Cerebellar nuclear complex (tissue), 1 donor: ENCODE results near the gene FAM20C.
A peak's percentile ranks its signal among the peaks of the same experiment; 100 is the strongest.

Source experiments
- DNase-seq, 2 experiments: peaks; one replicate each; lab custom pipeline; 2025; lab: John Stamatoyannopoulos, UW

FAM20C gene

GRCh38 chr7:191981-192649, at the start of gene FAM20C:
Gene FAM20C (plus strand): TSS chr7:192571. CDS start chr7:193200, 629 bp downstream.
- no peak for DNase-seq

DNA sequence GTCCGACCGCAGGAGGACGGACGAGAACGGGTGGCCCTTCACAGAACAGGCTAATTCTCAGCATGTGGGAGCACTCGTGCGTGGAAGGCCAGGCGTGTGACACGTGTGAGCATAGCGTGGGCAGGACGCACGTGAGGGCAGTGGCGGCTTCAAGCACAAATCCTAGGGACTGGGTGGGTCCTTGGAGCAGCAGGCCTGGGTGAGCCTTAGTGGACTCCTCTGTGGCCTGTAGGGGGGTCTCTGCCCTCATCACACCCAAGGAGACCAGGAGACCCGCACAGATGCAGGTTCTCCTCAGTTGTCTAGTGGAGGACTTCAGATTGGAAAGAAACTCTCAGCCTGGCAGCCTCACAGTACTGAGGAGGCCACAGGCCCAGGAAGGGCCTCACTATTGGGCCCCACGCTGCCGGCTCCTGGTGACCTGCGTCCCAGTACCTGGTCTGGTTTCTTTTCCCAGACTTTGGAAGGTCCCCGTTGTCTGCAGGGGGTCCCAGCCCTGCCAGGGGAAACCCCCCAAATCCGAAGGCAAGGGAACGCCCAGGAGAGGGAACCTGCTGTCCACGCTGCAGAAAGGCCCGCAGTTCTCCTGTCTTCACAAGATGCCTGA, 49.1 kb upstream of the FAM20C start:
- no peak for DNase-seq

DNA sequence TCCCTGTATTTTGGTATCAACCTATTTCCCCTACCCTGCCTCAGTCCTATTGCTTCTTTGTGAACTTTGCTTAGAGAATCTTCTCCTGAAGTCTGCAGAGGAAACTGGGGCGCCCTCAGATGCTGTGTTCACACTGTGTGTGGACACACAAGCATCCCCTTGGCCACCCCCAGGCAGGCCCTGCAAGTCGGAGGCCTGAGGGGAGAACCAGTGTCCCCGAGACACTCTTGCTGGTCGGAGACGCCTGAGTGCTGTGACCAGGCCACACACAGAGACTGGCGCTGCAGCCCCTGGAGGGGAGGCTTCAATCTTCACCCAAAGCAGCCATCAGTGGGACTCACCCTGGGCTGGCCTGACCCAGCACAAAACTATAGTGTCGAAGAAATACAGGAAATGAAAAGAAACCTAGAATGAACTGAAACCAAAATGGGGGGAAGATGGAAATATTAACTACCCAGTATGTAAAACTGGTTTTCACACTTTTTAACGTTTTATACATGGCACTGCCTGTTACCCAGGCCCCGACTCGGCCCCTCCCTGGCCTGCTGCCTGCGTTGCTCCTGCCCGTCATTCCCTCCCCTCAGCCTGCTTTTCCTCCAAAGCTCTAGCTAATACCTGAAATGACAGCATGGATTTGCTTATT, 48.4 kb upstream of the FAM20C start:
- no peak for DNase-seq

GRCh38 chr7:144454-144826, 47.9 kb upstream of the FAM20C start:
- DNase-seq: no peak

- no peak for DNase-seq
These were observed 46.5 kb upstream of the FAM20C start for GRCh38 chr7:145863-146262.

DNA sequence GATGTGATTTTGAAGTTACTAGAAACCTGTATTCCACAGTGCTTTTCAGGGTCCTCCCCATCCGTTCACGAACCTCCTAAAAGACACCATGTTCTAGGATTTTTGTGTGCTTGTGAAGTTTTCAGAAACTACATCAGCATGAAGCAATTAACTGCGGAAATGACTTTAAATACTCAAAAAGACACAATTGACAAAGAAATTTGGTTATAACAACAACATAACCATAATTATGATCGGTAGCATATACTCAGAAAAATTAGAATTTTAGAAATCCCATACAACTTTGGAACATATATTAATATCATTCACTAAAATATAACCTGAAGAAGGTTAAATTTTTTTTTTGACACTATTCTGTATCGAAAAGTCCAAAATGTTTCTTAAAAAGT, 43.8 kb upstream of the FAM20C start:
- DNase-seq: no peak

GRCh38 chr7:148932-149790, 43.2 kb upstream of the FAM20C start:
- DNase-seq: peak; percentile 88 to 92

DNA sequence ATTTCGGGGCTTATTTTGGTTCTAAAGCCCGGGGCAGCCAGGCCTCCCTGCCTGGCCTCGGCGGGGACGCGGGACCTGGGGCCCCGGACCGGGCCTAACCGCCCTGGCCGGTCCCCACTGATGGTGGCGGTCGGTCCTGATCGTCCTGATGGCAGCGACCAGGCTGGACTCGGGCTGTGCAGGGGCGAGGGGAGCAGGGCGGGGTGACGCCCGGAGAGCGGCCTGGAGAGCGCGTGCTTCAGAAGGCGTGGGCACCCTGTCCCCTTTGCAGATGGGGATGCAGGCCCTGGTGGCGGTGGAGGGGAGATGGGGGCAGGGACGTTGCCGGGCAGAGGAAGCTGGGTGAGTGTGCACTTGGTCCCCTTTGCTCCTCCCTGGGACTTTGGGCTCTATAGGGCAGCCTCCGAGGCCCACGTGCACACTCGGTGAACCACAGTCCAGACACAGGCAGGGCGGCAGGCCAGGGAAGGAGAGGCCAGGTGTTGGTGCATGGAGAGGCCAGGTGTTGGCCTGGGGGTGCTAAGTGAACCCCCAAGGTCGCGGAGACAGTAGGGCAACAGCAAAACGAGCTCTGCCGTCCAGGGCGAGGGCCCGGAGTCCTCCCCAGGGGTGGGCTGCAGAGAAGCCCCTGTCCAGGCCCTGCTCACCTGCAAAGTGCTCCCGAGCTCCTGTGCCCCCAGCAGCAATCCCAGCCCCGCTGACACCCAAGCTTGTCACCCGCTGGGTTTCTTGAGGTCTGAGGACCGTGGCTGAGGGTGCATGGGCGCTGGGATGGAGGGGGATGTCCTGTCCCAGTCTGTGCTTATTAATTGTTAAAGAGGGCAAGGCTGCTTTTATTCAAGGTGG, 42.4 kb upstream of the FAM20C start:
- no peak for DNase-seq

DNA sequence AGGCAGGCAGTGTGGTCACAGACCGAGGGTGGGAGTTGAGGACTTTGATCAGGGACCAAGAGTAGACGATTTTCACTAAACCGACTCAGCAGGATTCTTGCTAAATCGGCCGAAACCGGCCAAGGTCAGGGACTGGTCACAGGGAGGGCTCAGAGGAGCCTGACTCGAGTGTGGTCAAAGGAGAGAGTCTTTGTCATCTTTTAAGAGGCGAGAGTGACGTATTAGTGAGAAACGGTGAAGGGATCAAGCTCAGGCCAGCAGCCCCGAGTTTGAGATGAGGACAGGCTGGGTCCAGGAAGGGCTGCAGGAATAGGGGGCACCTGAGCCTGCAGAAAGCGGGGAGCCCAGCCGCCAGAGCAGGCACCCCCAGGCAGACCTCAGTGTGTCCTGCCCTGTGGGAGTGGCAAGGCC, 41.6 kb upstream of the FAM20C start:
- DNase-seq: no peak

DNA sequence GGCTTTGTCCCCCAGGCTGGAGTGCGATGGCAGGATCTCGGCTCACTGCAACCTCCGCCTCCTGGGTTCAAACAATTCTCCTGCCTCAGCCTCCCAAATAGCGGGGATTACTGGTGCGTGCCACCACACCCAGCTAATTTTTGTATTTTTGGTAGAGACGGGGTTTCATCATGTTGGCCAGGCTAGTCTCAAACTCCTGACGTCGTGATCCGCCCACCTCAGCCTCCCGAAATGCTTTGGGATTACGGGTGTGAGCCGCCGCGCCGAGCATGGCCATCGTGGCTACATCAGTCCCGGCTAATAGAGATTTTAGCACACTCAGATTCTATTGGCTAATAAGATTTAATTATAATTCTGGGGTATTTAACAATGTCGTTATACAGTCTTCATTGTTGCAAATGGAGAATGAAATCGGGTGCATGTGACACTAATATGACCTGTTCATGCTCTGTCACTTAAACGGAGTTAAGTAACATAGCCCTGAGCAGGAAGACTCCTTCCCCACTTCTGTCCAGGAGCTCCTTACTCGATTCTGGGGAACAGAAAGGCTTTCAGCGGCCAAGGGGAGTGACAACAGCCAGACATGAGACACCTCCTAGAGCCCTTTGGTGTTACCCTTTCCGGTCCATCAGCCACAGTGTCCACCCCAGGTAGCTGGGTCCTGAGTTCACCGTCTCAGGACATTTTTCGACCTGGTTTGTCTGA, 40.9 kb upstream of the FAM20C start:
- no peak for DNase-seq

GRCh38 chr7:152702-153391, 39.5 kb upstream of the FAM20C start:
- DNase-seq: no peak

DNA sequence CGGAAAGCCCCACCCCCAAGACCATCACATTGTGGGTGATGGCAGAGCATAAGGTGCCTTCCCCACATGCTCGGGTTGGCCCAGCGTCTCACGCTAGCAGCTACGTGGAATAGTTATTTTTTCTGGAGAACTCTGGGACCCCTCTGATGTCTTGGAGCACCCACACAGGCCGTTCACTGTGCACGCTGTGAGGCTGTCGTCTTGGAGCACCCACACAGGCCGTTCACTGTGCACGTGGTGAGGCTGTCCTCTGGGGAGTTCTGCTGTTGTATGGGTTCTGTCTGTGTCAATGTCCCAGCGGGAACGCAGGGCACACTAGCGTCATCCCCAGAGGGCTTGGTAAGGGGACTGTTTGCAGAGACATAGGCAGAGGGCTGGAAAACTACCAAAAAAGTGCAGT, 38.8 kb upstream of the FAM20C start:
- DNase-seq: no peak

GRCh38 chr7:154096-154799, 38.1 kb upstream of the FAM20C start:
- DNase-seq: no peak

GRCh38 chr7:155469-155900, 36.9 kb upstream of the FAM20C start:
- DNase-seq: no peak

DNA sequence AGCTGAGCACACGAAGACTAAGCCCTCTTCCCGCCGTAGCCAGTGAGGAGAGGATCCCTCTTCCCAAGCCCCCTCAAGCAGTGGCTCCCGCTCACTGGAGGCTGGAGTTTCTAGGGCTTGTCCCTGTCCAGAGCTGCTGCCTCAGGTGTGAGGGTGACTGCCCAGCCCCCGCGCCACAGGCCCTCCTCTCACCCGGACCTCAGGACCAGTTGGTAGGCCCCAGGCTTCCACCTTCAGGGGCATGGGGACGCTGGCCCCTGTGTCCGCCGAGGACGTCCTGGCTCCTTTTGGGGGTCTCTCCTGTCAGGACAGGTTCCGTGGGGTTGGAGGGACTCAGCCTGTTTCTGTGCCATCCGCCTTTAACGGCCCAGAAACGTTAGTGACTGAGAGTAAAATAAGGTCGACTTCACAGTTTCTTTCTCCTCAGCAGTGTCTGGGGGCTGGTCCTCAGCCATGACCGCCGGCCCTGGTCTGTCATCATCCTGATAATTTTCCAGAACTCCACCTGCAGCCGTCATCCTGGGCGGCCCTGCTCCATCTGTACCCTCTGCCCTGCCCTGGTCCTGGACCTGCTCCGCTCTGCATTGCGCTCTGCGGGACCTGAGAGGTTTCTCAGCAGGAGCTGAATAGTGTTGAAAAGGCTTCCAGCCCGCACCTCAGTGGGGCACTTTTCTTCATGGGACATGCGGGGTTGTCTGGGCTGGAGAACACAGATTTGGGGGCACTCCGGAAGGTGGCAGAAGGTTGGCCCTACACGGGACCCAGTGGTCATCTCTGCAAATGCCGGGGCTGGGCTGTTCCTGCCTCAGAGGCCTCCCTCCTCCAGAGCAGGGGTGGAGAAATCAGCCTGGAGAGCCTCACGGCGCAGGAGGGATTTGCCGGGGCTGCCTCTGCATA, 36.0 kb upstream of the FAM20C start:
- no peak for DNase-seq

DNA sequence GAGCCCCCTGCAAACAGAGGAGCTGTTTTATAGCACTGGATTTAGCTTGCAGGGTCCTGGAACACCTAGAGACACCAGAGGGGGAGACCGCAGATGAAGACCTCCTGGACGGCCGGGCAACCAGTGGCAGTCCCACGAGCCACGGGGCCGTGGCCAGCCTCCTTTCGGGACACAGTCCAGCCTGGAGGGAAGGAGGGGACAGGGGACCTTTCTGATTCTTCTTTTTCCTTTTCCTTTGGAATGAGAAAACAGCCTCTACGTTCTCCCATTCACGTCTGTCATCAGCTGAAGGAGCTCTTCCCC, 35.4 kb upstream of the FAM20C start:
- DNase-seq: no peak

GRCh38 chr7:157771-158625, 34.4 kb upstream of the FAM20C start:
- no peak for DNase-seq

DNA sequence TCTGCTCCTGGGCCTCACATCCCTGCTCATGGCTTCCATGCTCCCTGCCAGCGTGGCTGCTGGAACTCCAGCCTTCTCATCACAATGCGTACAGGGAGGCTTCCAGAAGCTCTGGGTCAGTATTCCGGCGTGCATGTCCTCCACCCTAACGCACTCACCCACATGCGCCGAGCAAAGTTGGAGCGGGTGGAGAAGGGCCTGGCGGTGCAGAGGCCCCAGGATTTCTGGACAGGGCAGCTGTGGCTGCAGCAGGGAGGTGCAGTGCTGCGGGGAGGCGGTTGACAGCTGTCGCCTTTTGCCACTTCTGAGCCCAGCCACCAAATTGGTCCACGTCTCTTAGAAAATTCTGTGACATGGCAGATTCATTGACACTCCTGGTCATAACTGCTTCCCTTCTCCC, 33.6 kb upstream of the FAM20C start:
- DNase-seq: no peak
